Tibial artery (tissue), 4 donors: Measurements from ENCODE around the gene TMEM52B.
"Not testable (repeated sequence)": the region's sequence is repeated elsewhere in the genome, so short reads cannot be mapped to it uniquely, and the experiment has no call there.

Source experiments
- DNase-seq, 2 donors: peaks; one replicate each; pipeline ENCODE4 v3.0.0-alpha.2; 2019
- H3K27ac ChIP-seq, 2 donors: fragments of 200-600 bp; sonication (generic) in 1 of 2; 1 replicate in 1 of 2; 2 replicates in 1 of 2; pipeline ENCODE4 v1.5.1; 2018 to 2019; ENCODE audit warnings: mild to moderate bottlenecking in 1 of 2
- H3K27me3 ChIP-seq, 2 donors: fragments of 200-600 bp; sonication (generic) in 1 of 2; one replicate each; pipeline versions ENCODE4 v1.5.1 to v1.6.0; 2016 to 2019
- H3K36me3 ChIP-seq, 3 donors: fragments of 200-600 bp; sonication (generic) in 2 of 3; one replicate each; pipeline ENCODE4 v1.5.1; 2016 to 2019; ENCODE audit warnings: mild to moderate bottlenecking in 2 of 3
- H3K4me1 ChIP-seq, 4 donors: fragments of 200-600 bp; sonication (generic) in 2 of 4; 1 replicate in 3 of 4; 2 replicates in 1 of 4; pipeline ENCODE4 v1.5.1; 2016 to 2019
- H3K4me3 ChIP-seq, 2 donors: fragments of 200-600 bp; sonication (generic) in 1 of 2; 1 replicate in 1 of 2; 2 replicates in 1 of 2; pipeline ENCODE4 v1.5.1; 2018 to 2019; ENCODE audit warnings: mild to moderate bottlenecking in 2 of 2
- H3K9me3 ChIP-seq, 3 donors: fragments of 200-600 bp; sonication (generic) in 1 of 3; one replicate each; pipeline ENCODE4 v1.5.1; 2016 to 2019
- CTCF ChIP-seq, 2 experiments: fragments of 200-600 bp in 1 of 2; fragments of 450-650 bp in 1 of 2; IDR thresholded peaks; one replicate each; pipeline ENCODE4 v1.5.1; 2017 to 2019; ENCODE audit warnings: antibody characterized with exemption in 2 of 2, mild to moderate bottlenecking in 1 of 2, moderate library complexity in 1 of 2
- intact Hi-C: fragments of 100-400 bp; cut with DNase I; formaldehyde crosslinking; loops from one replicate; pipeline ENCODE4 v1.15.0; 2023; ENCODE audit warnings: low total_unique reads

Gene TMEM52B

GRCh38 chr12:10190558-10191388 lies 11.9 kb downstream of the TMEM52B start:
- intact Hi-C loops: no loop called here
- H3K4me3 ChIP-seq: no peak overlapping the region
- peaks cover 0 to 3% of the 10 kb centered on the region in 2 donors for H3K27me3 ChIP-seq
- H3K36me3 ChIP-seq: no peaks in the 10 kb centered on the region
- TF ChIP-seq CTCF (IDR thresholded peaks at IDR 0.05): peak; percentile 52 to 71
- DNase-seq: peak; percentile 56 to 71
- no peak overlapping the region for H3K27ac ChIP-seq
- H3K4me1 ChIP-seq: no peaks in the 10 kb centered on the region
- no peaks in the 10 kb centered on the region for H3K9me3 ChIP-seq

GRCh38 chr12:10191865-10192264 lies 13.0 kb downstream of the TMEM52B start:
- Histone ChIP-seq H3K27ac (no peak overlapping the region), H3K27me3 (no peaks in the 10 kb centered on the region), H3K9me3 (no peaks in the 10 kb centered on the region), H3K4me1 (no peaks in the 10 kb centered on the region), H3K36me3 (no peaks in the 10 kb centered on the region), H3K4me3 (no peak overlapping the region)
- no peak for DNase-seq
- intact Hi-C loops: no loop called here
- TF ChIP-seq CTCF (IDR thresholded peaks at IDR 0.05): no peak

DNA sequence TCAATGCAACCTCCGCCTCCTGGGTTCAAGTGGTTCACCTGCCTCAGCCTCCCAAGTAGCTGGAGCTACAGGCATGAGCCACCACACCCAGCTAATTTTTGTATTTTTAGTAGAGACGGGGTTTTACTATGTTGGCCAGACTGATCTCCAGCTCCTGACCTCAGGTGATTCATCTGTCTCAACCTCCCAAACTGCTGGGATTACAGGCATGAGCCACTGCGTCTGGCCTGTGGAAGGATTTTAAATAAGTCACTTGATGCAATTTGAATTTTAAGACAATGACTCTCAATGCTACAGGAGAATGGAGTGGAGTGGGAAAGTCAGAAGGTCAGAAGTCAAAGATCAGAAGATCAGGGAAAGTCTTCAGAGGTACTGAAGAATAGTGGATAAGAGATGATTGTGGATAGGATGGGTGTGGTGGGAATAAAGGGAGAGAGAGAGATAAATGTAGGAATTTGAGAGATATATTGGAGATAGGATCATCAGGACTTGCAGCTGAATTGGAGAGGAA lies 15.4 kb downstream of the TMEM52B start:
- Histone ChIP-seq H3K9me3 (no peaks in the 10 kb centered on the region), H3K4me3 (no peak overlapping the region), H3K4me1 (no peaks in the 10 kb centered on the region), H3K27me3 (no peaks in the 10 kb centered on the region), H3K27ac (no peak overlapping the region), H3K36me3 (no peaks in the 10 kb centered on the region)
- no peak for TF ChIP-seq CTCF (IDR thresholded peaks at IDR 0.05)
- intact Hi-C loops: no loop called here
- no peak for DNase-seq

GRCh38 chr12:10196210-10196609 lies 17.4 kb downstream of the TMEM52B start:
- intact Hi-C loops: no loop called here
- Histone ChIP-seq H3K36me3 (no peaks in the 10 kb centered on the region), H3K4me1 (no peaks in the 10 kb centered on the region), H3K27ac (no peak overlapping the region), H3K9me3 (no peaks in the 10 kb centered on the region), H3K4me3 (no peak overlapping the region), H3K27me3 (no peaks in the 10 kb centered on the region)
- no peak for TF ChIP-seq CTCF (IDR thresholded peaks at IDR 0.05)
- no peak for DNase-seq

DNA sequence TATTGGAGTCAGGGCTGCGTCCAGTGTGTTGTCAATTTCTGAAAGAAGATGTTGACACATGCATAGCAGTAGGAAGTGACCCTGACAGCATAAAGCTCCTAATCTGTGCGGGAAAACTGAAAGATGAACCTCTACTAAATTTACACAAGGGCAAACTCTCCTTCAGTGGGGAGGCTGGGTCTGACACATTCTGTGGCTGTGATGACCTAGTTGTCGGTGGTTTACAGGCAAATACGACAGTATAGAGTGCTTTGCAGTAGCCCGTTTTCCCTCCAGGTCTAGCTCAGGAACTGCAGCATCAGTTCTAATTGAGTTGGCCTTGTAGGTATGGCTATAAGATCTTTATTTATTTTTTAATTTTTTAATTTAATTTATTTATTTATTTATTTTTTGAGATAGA lies 19.0 kb downstream of the TMEM52B start:
- no peak for TF ChIP-seq CTCF (IDR thresholded peaks at IDR 0.05)
- intact Hi-C loops: no loop called here
- no peaks in the 10 kb centered on the region for H3K36me3 ChIP-seq

DNA sequence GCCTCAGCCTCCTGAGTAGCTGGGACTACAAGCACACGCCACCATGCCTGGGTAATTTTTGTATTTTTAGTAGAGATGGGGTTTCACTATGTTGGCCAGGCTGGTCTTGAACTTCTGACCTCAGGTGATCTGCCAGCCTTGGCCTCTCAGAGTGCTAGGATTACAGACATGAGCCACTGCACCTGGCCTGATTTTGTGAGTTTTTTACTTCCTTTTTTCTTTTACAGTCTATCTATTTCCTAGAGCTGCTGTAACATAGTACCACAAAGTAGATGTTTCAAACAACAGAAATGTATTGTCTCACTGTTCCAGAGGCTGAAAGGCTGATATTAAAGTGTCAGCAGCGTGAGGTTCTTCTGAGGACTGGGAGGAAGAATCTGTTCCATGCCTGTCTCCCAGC lies 25.7 kb downstream of the TMEM52B start:
- H3K9me3 ChIP-seq, H3K36me3 ChIP-seq, intact Hi-C loops, H3K4me1 ChIP-seq, H3K27me3 ChIP-seq, H3K27ac ChIP-seq, H3K4me3 ChIP-seq, DNase-seq: not testable (repeated sequence)

More for the DNA sequence above, 19.0 kb downstream of the TMEM52B start:
- no peaks in the 10 kb centered on the region for H3K9me3 ChIP-seq
- H3K27ac ChIP-seq: no peak overlapping the region
- no peak for DNase-seq
- H3K4me1 ChIP-seq: no peaks in the 10 kb centered on the region
- no peak overlapping the region for H3K4me3 ChIP-seq
- H3K27me3 ChIP-seq: no peaks in the 10 kb centered on the region
